Ovary (tissue), 9 donors: ENCODE measurements around the gene CYLD. TPM values are rescaled to one million over a fixed set of nuclear protein-coding genes. Genes with fewer than 3 reads are reported as not detected.

ENCODE experiments used
- DNase-seq, 5 donors: peaks; one replicate each; pipeline ENCODE4 v3.0.0-alpha.2; 2019 to 2020
- H3K27ac ChIP-seq, 2 donors: fragments of 200-600 bp; one replicate each; pipeline versions ENCODE4 v1.5.1 to v1.8.0; 2019 to 2022
- H3K27me3 ChIP-seq: fragments of 200-600 bp; one replicate; pipeline ENCODE4 v1.8.0; 2022
- H3K36me3 ChIP-seq: fragments of 200-600 bp; sonication (generic); one replicate; pipeline ENCODE4 v1.5.1; 2019
- H3K4me1 ChIP-seq: one replicate; pipeline ENCODE4 v1.8.1; 2013; ENCODE audit warnings: mild to moderate bottlenecking, moderate library complexity; ENCODE audit not compliant: insufficient read depth
- H3K4me3 ChIP-seq: fragments of 200-600 bp; sonication (generic); one replicate; pipeline ENCODE4 v1.5.1; 2017
- H3K9me3 ChIP-seq, 2 donors: fragments of 200-600 bp in 1 of 2; sonication (generic) in 1 of 2; one replicate each; pipeline versions ENCODE4 v1.5.1 to v1.8.1; 2013 to 2019; ENCODE audit warnings: mild to moderate bottlenecking in 1 of 2, moderate library complexity in 1 of 2
- EP300 ChIP-seq: sonication (generic); formaldehyde crosslinking; IDR thresholded peaks from one replicate; pipeline ENCODE4 v1.6.1; 2017; ENCODE audit warnings: antibody characterized with exemption
- POLR2A ChIP-seq: fragments of 450-650 bp; IDR thresholded peaks from one replicate; pipeline ENCODE4 v1.6.1; 2017; ENCODE audit warnings: antibody characterized with exemption, mild to moderate bottlenecking, moderate library complexity
- WGBS, 3 donors: extraction: QIAGEN DNeasy Blood & Tissue Kit in 1 of 3; methylation state at CpG; one replicate each; pipeline versions ENCODE4 v1.1.5 to v1.1.7; 2013 to 2017; 5-methylcytosine and 5-hydroxymethylcytosine counted together
- intact Hi-C, 4 donors: fragments of 100-400 bp; cut with DNase I; formaldehyde crosslinking; loops; one replicate each; pipeline versions ENCODE4 v1.11.0 to v1.15.1; 2022 to 2023
- polyA plus RNA-seq, 2 donors: library from polyadenylated mRNA; stranded (reverse); fragments of 200-250 nt in 1 of 2; fragments of 350-450 nt in 1 of 2; fragmentation: Illumina TruSeq in 1 of 2; extraction: RNeasy Lipid Tissue Mini Kit (QIAGEN cat#74804) in 1 of 2; gene quantifications; one replicate each; pipeline ENCODE4 v1.2.3, GENCODE V29; 2013 to 2014
- total RNA-seq, 7 donors: library from RNA; depleted of rRNA in 2 of 7; stranded (reverse); fragments of >200 nt in 2 of 7; fragmentation: NEBNext Ultra II Directional in 3 of 7; extraction: Animal tissue kit (Norgen Biotek cat#: 25700) in 3 of 7; gene quantifications; one replicate each; pipeline versions ENCODE4 v1.1.0 to v1.2.4, GENCODE V29; 2016 to 2023
- TF ChIP-seq, protein P1 (sequence below), 3 donors: fragments of 450-650 bp in 2 of 3; fragments of 200-600 bp in 1 of 3; IDR thresholded peaks; one replicate each; pipeline versions ENCODE4 v1.5.1 to v1.8.0; 2016 to 2022; ENCODE audit warnings: antibody characterized with exemption in 3 of 3, mild to moderate bottlenecking in 1 of 3
- donor health status: DM: no; HTN: no; CAD: no; lungs with moderate emphysema.
- donor health status: DM: no; HTN: no; CAD: no.
- donor health status: Bipolar disorder and iron deficiency.
- donor health status: DM: yes; HTN: yes; CAD: no.
- donor health status: DM: no; HTN: no; CAD: no.
- donor health status: DM: yes; HTN: yes; CAD: no.

Gene CYLD
- total and polyA plus RNA-seq, 9 donors = 11.2 to 57.6 (median 38.6) TPM

DNA sequence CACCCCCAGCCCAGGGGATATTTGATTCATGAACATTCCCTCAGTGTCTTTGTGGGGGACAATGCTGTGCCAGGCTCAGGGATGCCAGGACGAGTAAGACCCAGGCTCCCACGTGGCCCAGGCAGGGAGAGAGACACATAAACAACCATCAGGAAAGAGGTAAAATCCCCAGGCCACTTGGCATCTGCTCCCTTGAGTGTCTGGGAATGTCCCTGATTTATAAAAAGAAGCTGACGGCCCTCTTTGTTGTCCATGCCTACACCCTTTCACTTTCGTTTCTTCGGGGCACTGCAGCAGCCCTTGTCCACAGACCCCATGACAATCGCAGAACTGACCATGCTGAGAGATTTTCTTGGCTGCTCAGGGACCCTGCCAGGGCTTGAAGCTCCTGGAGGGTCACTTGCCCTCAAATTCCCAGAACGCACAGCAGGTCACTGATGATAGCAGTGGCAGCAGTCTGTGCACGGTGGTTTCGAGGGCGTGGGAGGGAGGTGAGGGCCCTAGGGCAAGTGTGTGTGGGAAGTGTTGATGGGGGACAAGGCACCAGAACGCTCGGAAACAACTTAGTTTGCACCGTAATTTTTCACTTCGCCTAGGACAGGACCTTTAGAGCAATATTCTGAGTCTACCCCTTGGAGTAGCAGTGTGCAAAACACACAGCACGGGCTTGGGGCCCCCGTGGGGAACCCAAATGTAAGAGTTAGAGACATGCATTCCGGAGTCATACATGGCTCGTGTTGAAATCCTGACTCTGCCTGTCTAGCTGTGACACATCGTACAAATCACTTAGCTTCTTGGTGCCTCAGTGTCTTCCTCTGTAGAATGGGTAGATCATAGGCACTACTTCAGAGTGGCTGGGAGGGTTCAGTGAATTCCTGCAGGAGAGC is 43.8 kb upstream of the CYLD start:
- TF ChIP-seq, protein P1, sequence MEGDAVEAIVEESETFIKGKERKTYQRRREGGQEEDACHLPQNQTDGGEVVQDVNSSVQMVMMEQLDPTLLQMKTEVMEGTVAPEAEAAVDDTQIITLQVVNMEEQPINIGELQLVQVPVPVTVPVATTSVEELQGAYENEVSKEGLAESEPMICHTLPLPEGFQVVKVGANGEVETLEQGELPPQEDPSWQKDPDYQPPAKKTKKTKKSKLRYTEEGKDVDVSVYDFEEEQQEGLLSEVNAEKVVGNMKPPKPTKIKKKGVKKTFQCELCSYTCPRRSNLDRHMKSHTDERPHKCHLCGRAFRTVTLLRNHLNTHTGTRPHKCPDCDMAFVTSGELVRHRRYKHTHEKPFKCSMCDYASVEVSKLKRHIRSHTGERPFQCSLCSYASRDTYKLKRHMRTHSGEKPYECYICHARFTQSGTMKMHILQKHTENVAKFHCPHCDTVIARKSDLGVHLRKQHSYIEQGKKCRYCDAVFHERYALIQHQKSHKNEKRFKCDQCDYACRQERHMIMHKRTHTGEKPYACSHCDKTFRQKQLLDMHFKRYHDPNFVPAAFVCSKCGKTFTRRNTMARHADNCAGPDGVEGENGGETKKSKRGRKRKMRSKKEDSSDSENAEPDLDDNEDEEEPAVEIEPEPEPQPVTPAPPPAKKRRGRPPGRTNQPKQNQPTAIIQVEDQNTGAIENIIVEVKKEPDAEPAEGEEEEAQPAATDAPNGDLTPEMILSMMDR (IDR thresholded peaks at IDR 0.05) = no peak
- peak in 2 of 5 donors; percentile 25 to 40 for DNase-seq
- H3K4me3 ChIP-seq = peak overlapping the region; percentile 15
- no peaks in the 10 kb centered on the region for H3K36me3 ChIP-seq
- intact Hi-C loops = no loop called here
- peaks cover 6% of the 10 kb centered on the region for H3K4me1 ChIP-seq
- no peaks in the 10 kb centered on the region for H3K9me3 ChIP-seq
- H3K27ac ChIP-seq = peak overlapping the region in 1 of 2 donors; percentile 40
- no peaks in the 10 kb centered on the region for H3K27me3 ChIP-seq
- 24 to 39% (median 26%) methylated on average over 19 of the region's 19 CpGs for WGBS, 3 donors

DNA sequence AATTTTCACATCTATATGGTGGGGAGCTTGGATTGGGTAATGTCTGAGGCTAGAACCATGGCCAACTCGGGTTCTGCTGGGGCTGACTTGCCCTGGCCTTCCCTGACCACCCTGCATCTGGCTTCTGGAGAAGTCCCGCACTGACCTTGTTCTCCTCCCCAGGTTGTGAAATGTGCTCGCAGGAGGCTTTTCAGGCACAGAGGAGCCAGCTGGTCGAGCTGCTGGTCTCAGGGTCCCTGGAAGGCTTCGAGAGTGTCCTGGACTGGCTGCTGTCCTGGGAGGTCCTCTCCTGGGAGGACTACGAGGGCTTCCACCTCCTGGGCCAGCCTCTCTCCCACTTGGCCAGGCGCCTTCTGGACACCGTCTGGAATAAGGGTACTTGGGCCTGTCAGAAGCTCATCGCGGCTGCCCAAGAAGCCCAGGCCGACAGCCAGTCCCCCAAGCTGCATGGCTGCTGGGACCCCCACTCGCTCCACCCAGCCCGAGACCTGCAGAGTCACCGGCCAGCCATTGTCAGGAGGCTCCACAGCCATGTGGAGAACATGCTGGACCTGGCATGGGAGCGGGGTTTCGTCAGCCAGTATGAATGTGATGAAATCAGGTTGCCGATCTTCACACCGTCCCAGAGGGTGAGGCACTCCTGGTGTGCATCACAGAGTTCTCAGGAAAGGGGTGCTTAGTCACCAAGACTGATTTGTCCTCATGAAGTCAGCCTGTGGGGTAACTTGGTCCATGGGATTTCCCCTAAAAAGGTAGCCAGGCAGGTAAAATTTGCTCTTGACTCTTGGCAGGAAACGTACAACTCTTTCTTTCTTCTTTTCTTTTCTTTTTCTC is 42.3 kb upstream of the CYLD start:
- no peak for DNase-seq
- WGBS, 3 donors = 90 to 96% (median 92%) methylated on average over 18 to 19 of the region's 19 CpGs

GRCh38 chr16:50702725-50703124 is 39.2 kb upstream of the CYLD start:
- H3K27ac ChIP-seq = no peak overlapping the region
- H3K36me3 ChIP-seq = no peaks in the 10 kb centered on the region
- TF ChIP-seq, protein P1 (IDR thresholded peaks at IDR 0.05) = no peak
- TF ChIP-seq POLR2A = no peak
- TF ChIP-seq EP300 = no peak
- H3K27me3 ChIP-seq = no peaks in the 10 kb centered on the region
- 92 to 95% (median 95%) methylated on average over 3 of the region's 3 CpGs for WGBS, 3 donors
- H3K9me3 ChIP-seq = peaks cover 0 to 7% of the 10 kb centered on the region in 2 donors
- intact Hi-C loops = no loop called here
- H3K4me3 ChIP-seq = no peak overlapping the region
- H3K4me1 ChIP-seq = peaks cover 1% of the 10 kb centered on the region
- DNase-seq = no peak

More for the DNA sequence above, 42.3 kb upstream of the CYLD start:
- no peaks in the 10 kb centered on the region for H3K36me3 ChIP-seq
- TF ChIP-seq, protein P1 (IDR thresholded peaks at IDR 0.05) = no peak
- no peak for TF ChIP-seq POLR2A
- no peak for TF ChIP-seq EP300
- no peaks in the 10 kb centered on the region for H3K27me3 ChIP-seq
- peaks cover 0 to 7% of the 10 kb centered on the region in 2 donors for H3K9me3 ChIP-seq
- H3K4me1 ChIP-seq = peaks cover 1% of the 10 kb centered on the region
- no peak overlapping the region for H3K4me3 ChIP-seq
- H3K27ac ChIP-seq = no peak overlapping the region
- intact Hi-C loops = no loop called here

DNA sequence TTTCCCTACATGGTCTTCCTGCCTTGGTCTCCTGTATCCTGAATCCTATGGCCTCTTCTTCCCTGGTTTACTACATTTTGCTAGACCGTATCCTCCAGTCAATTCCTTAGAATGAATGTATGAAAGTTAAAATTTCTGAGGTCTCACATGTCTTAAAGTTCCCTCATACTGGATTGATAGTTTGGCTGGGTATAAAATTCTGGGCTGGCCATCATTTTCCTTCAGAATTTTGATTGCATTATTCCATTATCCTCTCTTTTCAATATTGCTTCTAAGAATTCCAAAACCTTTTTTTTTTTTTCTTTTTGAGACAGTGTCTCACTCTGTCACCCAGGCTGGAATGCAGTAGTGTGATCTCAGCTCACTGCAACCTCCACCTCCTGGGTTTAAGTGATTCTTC is 37.6 kb upstream of the CYLD start:
- DNase-seq = no peak
- intact Hi-C loops = no loop called here

More for the DNA sequence above, 37.6 kb upstream of the CYLD start:
- no peak overlapping the region for H3K4me3 ChIP-seq
- no peaks in the 10 kb centered on the region for H3K4me1 ChIP-seq
- H3K9me3 ChIP-seq = peaks cover 0 to 7% of the 10 kb centered on the region in 2 donors
- no peak overlapping the region for H3K27ac ChIP-seq
- H3K27me3 ChIP-seq = no peaks in the 10 kb centered on the region
- TF ChIP-seq, protein P1 (IDR thresholded peaks at IDR 0.05) = no peak
- TF ChIP-seq EP300 (no peak), POLR2A (no peak)
- WGBS, 3 donors = 80 to 94% (median 85%) methylated on average over 1 of the region's 1 CpG
- no peaks in the 10 kb centered on the region for H3K36me3 ChIP-seq
